GM18499 (cell line): ENCODE measurements around the gene ZNF281.

Source experiments
- ATAC-seq: cut with Tn5 transposase; IDR thresholded peaks from one replicate; pipeline ENCODE4 v1.9.1; 2021; ENCODE audit warnings: moderate number of reproducible peaks; ENCODE audit not compliant: insufficient read depth, unreplicated experiment

The ZNF281 gene

GRCh38 chr1:200392625-200393185 is 17.1 kb downstream of the ZNF281 start:
- ATAC-seq = no peak

DNA sequence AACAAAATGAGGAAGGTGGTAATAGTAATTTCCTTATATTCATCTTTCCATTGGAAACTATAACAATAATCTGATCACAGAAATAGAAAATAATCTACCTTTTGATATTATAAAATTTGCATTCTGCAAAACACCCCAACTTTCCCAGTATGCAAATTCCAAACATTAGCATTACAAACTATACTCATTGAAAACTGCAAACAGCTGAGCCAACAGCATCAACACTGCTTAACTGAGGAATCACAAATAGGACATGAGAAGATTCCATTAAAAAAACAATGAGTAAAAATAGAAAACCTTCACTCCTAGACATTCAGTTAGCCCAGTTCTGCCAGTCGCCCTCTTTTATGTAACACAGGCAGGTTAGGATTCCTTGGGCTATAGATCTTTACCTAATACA is 18.1 kb downstream of the ZNF281 start:
- ATAC-seq = no peak

DNA sequence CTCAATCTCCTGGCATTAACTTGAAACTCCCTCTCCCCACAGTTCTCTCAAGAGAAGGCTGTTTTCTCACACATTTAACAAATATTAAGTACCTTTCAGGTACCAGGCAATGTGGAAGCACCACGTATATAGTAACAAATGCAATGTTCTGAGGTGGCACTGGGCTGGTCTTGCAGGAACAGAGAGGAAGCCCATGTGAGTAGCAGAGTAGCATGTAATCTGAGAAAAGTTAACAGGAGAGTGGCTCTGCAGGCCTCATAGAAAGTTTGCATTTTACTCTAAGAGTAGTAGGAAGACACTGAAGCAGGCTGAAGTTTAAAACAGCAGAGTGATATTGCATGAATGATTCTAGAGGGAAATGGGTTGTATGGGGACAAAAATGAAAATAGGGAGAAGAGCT is 21.0 kb downstream of the ZNF281 start:
- no peak for ATAC-seq

DNA sequence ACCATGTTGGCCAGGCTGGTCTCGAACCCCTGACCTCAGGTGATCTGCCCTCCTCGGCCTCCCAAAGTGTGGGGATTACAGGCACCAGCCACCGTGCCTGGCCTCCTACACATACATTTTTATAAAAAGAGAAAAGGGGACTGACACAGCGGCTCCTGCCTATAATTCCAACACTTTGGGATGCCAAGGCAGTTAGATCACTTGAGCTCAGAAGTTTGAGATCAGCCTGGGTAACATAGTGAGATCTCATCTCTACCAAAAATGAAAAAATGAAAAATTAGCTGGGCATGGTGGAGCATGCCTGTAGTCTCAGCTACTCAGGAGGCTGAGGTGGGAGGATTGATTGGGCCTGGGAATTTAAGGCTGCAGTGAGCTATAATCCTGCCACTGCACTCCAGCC is 23.4 kb downstream of the ZNF281 start:
- ATAC-seq = no peak

- ATAC-seq = no peak
These were observed 24.9 kb downstream of the ZNF281 start for GRCh38 chr1:200384818-200385390.

DNA sequence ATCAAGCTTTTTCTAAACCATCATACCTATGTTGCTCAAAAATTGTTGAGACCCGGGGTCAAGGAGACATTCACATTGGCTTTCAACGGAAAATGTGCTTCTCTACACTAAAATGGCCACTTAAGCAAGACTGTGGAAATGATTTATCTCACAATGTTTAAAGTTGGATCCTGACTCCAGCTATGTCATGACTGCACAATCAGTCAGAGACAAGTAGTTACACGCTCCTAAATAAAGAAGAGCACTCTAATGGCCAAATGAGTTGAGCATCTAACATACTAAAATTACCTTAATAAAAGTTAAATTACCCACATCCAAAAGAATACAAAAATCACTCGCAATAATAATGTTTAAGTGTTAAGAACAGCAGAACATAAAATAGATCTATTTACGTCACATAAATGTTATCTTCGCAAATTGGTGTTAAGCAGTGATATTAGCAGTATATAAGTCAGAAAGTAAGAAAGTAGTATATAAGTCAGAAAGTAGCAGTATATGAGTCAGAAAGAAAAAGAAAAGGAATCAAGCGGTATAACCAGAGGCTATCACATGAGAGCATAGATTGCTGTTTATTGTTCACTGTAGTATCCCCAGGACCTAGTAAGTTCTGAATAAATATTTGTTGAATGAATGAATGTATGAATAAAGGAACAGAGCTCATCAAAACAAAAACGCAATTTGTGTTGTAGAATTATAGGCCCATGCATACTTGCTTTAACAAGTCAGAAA is 28.4 kb downstream of the ZNF281 start:
- no peak for ATAC-seq

DNA sequence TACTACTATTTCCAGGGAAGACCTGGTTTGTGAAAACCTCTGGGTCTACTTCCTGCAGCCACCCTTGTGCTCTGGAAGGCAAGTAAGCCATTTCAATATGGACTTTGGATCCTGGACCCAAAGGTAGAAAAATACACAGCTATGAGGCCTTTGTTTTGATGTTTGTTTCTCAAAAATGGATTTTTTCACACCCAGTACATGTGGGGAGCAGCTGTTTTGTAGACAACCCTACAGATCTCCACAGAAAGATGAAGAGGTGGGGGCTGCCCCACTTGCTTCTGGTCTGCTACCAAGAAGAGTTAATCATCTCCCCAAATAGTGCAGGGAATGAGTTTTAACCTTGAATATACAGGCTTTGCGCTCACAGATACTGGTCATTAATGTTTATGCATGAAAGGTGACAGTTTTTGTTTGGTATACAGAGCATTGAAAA is 29.2 kb downstream of the ZNF281 start:
- peak; percentile 55 for ATAC-seq

DNA sequence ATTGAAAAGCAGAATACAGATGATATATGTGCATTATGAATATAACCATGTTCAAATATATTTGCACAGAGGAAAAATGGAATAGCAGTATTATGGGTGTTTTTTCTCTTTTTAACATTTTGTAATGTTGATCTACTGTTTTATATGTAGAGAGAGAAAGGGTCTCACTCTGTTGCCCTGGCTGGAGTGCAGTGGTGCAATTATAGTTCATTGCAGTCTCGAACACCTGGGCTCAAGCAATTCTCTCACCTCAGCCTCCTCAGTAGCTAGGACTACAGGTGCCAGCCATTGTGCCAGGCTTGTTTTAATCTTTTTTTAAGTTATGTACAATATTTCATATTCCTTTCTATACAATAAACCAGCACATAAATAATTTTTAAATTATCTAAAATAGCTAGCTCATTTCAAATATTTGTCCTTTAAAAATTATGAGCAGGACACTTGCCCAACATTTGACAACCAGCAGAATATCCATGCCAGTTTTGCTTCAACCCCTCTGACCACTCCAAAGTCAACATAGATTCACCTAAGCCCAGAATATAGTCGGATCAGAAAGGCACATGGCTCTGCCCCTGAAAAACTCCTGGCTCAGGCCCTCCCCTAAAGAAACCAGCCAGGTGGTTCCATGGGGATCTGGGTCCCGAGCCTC is 29.8 kb downstream of the ZNF281 start:
- ATAC-seq = no peak

GRCh38 chr1:200379432-200379757 is 30.4 kb downstream of the ZNF281 start:
- no peak for ATAC-seq

DNA sequence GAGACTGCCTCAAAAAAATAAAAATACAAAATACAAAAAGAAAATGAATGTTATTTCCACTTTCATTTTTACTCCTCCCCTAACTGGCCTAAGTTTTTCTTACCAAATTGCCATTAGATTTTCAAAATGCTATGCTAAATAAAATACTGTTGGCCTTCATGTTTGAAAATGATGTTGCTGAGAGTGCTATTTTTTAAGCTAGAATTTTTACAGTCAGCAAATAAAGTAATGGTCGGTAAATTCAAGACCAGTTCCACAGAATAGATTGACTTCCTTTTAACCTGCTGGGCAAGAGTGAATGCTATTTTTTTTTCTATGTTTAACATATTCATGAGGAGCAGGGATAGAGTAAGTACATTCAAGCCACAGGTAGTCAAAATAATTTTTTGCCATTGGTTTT is 31.7 kb downstream of the ZNF281 start:
- no peak for ATAC-seq

DNA sequence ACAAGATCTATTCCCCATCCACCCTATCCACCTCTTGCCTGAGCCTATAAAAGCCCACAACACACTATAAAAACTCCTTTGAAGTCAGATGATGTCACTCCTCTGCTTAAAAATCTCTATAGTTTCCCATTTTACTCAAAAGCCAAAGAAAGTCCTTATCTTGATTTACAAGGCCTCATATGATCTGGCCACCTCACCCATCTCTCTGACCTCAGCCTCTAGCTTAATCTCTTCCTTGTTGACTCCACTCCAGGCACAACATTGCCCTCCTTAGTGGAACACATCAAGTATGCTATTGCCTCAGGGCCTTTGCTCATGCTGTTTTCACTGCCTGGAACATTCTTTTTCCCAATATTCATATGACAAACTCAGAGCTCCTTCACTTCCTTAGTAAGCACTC is 33.3 kb downstream of the ZNF281 start:
- ATAC-seq = no peak

- ATAC-seq = no peak
These were observed 35.1 kb downstream of the ZNF281 start for GRCh38 chr1:200374569-200375295.

DNA sequence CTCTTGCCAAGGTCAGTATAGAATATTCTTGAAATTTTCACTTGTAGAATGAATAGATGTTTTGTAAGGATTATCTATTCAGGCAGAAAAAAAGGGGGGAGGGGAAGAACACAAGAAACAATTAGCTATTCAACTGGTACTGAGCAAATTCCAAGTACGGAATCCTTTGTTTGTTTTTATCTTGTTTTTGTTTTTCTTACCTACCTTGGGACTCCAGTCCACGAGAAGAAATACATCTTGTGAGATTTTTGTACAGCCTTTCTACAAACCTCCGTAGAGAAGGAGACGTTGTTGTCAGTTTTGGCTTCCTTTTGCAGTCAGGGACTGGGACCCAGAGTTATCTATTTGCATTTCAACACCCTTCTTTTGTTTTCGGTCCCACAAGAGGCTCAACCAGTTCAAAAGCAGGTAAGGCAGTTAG is 36.0 kb downstream of the ZNF281 start:
- no peak for ATAC-seq

DNA sequence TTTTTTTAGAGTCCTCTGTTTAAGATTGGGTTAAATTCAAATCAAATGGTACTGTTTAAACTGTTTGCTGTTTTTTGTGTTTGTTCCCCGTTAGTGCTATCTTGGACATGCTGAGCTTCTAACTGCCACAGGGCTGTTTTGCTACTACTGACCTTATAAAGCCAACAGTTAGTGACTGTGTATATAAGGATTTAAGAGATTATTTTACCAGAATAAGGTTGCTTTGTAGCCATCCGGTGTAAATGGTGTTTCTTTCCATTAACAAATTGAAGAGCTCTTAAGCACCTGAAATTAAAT is 37.0 kb downstream of the ZNF281 start:
- ATAC-seq = no peak

- no peak for ATAC-seq
These were observed 37.5 kb downstream of the ZNF281 start for GRCh38 chr1:200372095-200372884.

- no peak for ATAC-seq
These were observed 40.1 kb downstream of the ZNF281 start for GRCh38 chr1:200369706-200370105.

GRCh38 chr1:200369131-200369530 is 40.7 kb downstream of the ZNF281 start:
- no peak for ATAC-seq

- ATAC-seq = no peak
These were observed 41.3 kb downstream of the ZNF281 start for GRCh38 chr1:200368556-200368955.

DNA sequence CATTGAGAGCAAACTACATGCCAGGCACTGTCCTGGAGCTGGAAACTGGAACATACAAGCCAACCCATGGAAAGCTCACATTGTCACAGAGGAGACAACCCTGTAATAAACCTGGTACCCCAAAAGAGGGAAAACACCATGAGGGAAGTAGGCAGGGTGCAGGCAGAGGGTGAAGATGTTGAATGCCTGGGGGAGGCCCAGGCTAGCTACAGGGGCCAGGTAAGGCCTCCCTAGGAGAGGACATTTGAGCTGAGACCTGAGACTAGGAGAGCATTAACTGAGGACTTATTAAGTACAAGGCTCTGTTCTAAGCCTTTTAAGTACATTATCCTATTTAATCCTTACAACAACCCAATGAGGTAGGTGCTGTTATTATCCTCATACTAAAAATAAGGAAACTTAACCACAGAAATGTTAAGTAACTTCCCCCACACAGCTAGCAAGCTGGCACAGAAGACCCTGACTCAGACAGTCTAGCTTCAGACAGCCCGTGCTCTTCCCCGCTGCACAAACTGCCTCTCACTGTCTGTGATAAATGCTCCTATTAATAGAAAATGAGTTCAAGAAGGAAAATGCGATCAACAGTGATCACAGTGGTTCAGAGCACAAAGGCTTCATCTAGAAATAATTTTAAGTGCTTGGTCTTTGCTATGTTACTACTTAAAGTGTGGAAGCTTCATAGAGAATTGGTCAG is 41.8 kb downstream of the ZNF281 start:
- no peak for ATAC-seq
